Measurements from ENCODE around the gene ZNRF3.

Gene ZNRF3

GRCh38 chr22:28977060-28977459, 93.7 kb downstream of the ZNRF3 start:
- H3K4me3 ChIP-seq = no peak overlapping the region
- H3K27ac ChIP-seq = peak overlapping the region in 4 of 21 experiments; percentile 3 to 38 (median 16)

GRCh38 chr22:28977481-28977971, 94.2 kb downstream of the ZNRF3 start:
- H3K4me3 ChIP-seq = no peak overlapping the region
- H3K27ac ChIP-seq = peak overlapping the region in 3 of 21 experiments; percentile 12 to 23 (median 19)

DNA sequence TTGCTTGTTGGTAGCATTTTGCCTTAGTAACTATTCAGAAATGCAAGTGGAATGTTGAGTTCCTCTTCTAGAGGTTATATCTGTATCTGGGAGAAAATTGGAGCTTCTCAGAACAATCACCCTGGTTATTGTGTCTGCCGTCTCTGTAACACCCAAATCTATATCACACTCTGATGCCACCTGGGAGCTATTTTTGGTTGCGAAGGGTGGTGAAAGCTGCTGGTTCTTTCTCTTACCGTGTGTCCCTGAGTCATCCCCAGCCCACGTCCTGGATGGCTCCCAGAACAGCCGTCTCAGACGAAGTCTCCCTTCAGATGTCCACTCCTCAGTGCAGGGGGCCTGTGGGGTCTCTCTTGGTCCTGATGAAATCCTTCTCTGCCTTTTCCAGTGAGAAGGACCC, 94.8 kb downstream of the ZNRF3 start:
- Histone ChIP-seq H3K4me3 (no peak overlapping the region), H3K27ac (no peak overlapping the region)

- Histone ChIP-seq H3K4me3 (no peak overlapping the region), H3K27ac (no peak overlapping the region)
Measured at GRCh38 chr22:28978863-28979796, 95.8 kb downstream of the ZNRF3 start.

- Histone ChIP-seq H3K27ac (no peak overlapping the region), H3K4me3 (no peak overlapping the region)
Measured at GRCh38 chr22:28980326-28980725, 97.0 kb downstream of the ZNRF3 start.

- H3K4me3 ChIP-seq = no peak overlapping the region
- H3K27ac ChIP-seq = no peak overlapping the region
Measured at GRCh38 chr22:28981818-28982499, 98.6 kb downstream of the ZNRF3 start.

DNA sequence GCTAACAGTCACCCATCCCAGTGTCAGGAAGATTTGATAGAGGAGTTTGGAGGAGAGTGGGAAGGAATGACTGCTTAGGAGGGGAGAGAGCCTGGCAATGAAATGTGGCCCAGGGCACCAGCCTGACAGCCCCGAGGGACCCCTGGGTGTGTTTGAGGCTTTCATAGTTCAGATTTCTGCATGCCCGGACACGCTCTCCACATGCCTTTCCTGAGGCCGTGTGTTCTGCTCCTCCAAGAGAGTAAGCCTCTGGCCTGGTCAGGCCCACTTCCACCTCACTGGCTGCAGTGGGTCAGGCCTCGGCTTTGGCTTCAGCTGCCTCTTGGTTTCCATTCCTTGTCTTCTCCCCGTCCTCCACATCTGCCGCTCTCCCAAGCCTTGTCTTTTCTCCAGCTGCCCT, 99.8 kb downstream of the ZNRF3 start:
- H3K27ac ChIP-seq = no peak overlapping the region
- H3K4me3 ChIP-seq = no peak overlapping the region

GRCh38 chr22:28983788-28984441, 100.5 kb downstream of the ZNRF3 start:
- Histone ChIP-seq H3K27ac (no peak overlapping the region), H3K4me3 (no peak overlapping the region)

DNA sequence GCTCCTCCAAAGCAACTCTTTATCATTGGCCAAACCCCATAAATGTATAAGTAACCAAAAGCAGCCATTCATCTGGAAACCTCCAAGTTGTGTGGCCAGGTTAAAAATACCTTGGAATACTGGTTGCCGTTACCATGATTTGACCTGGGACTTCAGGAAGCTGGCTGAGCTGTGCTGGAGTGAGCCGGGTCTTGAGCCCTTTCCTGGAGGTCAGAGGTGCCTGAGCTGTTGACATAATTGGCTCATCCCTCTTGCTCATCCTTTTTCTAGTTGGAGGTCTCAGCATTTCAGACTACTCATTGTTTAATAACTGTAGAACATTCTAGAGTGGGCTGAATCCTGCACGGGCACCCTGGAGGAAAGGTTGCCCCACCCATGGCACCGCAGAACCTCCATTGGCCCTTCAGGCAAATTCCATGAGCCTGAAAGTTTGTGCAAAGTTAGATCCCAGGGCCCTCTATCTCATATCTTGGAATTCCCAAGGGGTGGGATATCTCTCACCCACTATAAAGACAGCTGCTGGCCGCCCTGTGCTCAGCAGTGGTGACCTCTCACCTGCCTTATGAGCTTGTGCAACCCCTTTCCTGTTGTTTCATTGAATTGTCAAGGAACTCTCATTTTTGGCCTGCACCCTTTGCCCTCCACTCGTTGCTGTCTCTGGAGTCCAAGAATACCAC, 101.2 kb downstream of the ZNRF3 start:
- Histone ChIP-seq H3K27ac (no peak overlapping the region), H3K4me3 (no peak overlapping the region)

- Histone ChIP-seq H3K4me3 (no peak overlapping the region), H3K27ac (no peak overlapping the region)
Measured at GRCh38 chr22:28985581-28986290, 102.4 kb downstream of the ZNRF3 start.

DNA sequence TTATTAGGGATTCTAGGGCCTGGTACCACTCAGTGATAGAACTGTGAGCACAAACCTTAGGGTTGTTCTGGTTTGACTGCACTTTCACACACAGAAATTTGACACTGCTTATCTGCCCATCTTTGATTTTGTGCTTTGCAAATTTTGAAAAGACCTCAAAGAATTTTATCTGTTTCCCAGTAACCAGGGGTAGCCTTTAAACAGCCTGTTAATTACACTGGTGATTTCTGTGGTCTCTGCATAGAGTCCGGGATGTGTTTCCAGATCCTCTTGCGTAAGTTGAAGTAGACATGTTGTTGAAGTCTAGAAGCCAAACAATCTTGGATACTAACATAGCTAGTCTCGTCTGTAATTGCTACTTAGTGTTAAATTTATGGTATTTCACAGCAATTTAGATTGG, 103.0 kb downstream of the ZNRF3 start:
- H3K4me3 ChIP-seq = no peak overlapping the region
- no peak overlapping the region for H3K27ac ChIP-seq

- no peak overlapping the region for H3K27ac ChIP-seq
Measured at GRCh38 chr22:28988457-28988856, 105.1 kb downstream of the ZNRF3 start.

DNA sequence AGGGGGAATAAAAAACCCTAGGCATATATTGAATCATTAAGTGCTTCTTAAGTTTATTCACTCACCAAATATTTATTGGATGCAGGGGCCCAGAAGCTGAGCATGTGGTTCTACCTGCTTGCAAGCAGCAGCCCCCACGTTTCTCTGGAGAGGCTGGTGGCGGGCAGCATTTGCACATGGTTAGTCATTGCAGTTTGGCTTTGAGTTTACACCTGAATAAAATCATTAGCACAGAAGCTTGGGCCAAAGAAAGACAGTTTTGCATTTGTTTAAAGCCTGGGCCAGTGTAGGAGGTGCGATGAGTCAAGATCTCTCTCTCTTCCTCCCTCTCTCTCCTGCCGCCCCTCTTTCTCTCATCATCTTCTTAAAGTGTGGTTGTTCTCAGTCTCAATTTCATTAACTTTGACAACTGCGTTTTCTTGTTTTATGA, 105.7 kb downstream of the ZNRF3 start:
- Histone ChIP-seq H3K4me3 (no peak overlapping the region), H3K27ac (no peak overlapping the region)

More at GRCh38 chr22:28988457-28988856, 105.1 kb downstream of the ZNRF3 start:
- H3K4me3 ChIP-seq = no peak overlapping the region

DNA sequence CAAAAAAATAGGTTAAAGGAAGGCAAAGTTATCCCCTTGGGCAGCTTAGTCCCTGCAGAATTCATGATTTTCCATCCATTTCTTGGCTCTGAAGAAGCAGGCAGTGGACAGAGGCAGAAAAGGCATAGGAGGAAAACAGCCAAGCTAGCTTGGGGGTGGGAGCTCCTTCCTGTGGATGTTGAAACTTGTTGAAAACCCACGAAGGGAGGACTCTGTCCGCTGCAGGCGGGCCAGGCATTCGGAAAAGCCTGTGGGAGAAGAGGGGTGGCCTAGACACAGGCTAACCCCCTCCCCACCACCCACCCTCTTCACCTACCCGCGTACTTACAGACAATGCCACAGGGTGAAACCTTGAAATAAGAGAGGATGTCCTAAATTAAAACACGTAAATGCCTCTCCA, 106.1 kb downstream of the ZNRF3 start:
- H3K4me3 ChIP-seq = no peak overlapping the region
- H3K27ac ChIP-seq = peak overlapping the region in 1 of 21 experiments; percentile 30

GRCh38 chr22:28989912-28990311, 106.5 kb downstream of the ZNRF3 start:
- Histone ChIP-seq H3K4me3 (no peak overlapping the region), H3K27ac (peak overlapping the region in 1 of 21 experiments; percentile 30)

- no peak overlapping the region for H3K27ac ChIP-seq
- H3K4me3 ChIP-seq = no peak overlapping the region
Measured at GRCh38 chr22:28992565-28993356, 109.4 kb downstream of the ZNRF3 start.

GRCh38 chr22:28994522-28994921, 111.2 kb downstream of the ZNRF3 start:
- H3K4me3 ChIP-seq = no peak overlapping the region
- H3K27ac ChIP-seq = no peak overlapping the region

- Histone ChIP-seq H3K27ac (no peak overlapping the region), H3K4me3 (no peak overlapping the region)
Measured at GRCh38 chr22:28995551-28995950, 112.2 kb downstream of the ZNRF3 start.
